NCI-H82 treated with DMSO at 0.1 percent for 48 hours (cell line): Measurements from ENCODE around the gene ITK.

Experiments
- DNase-seq: peaks from one replicate; lab custom pipeline; 2025; ENCODE audit not compliant: unreplicated experiment; lab: John Stamatoyannopoulos, UW

ITK gene

GRCh38 chr5:157245476-157245875 lies 64.8 kb downstream of the ITK start:
- no peak for DNase-seq

GRCh38 chr5:157245886-157246285 lies 65.2 kb downstream of the ITK start:
- DNase-seq = no peak

- DNase-seq = no peak
Observed at GRCh38 chr5:157247267-157247666, 66.6 kb downstream of the ITK start.

- DNase-seq = no peak
Observed at GRCh38 chr5:157248821-157249470, 68.3 kb downstream of the ITK start.

- DNase-seq = no peak
Observed at GRCh38 chr5:157252711-157253465, 72.2 kb downstream of the ITK start.

- no peak for DNase-seq
Observed at GRCh38 chr5:157253547-157253946, 72.9 kb downstream of the ITK start.

GRCh38 chr5:157258450-157258849 lies 77.8 kb downstream of the ITK start:
- DNase-seq = no peak

GRCh38 chr5:157259699-157260098 lies 79.1 kb downstream of the ITK start:
- DNase-seq = no peak

- no peak for DNase-seq
Observed at GRCh38 chr5:157263496-157264090, 83.0 kb downstream of the ITK start.

- DNase-seq = no peak
Observed at GRCh38 chr5:157265714-157266285, 85.2 kb downstream of the ITK start, which contains the start of gene CYFIP2. CYFIP2 (plus strand) TSS chr5:157266123; CDS start chr5:157285362, 19,239 bp downstream.

- no peak for DNase-seq
Observed at GRCh38 chr5:157266286-157267007, 85.8 kb downstream of the ITK start.

- no peak for DNase-seq
Observed at GRCh38 chr5:157267025-157267424, 86.4 kb downstream of the ITK start.

GRCh38 chr5:157267761-157268480 lies 87.3 kb downstream of the ITK start:
- DNase-seq = no peak

GRCh38 chr5:157269165-157269671 lies 88.6 kb downstream of the ITK start:
- DNase-seq = no peak

GRCh38 chr5:157269761-157270272 lies 89.2 kb downstream of the ITK start:
- no peak for DNase-seq

GRCh38 chr5:157270771-157271170 lies 90.1 kb downstream of the ITK start:
- DNase-seq = no peak

- DNase-seq = no peak
Observed at GRCh38 chr5:157271740-157272271, 91.2 kb downstream of the ITK start.

GRCh38 chr5:157273131-157273556 lies 92.5 kb downstream of the ITK start:
- no peak for DNase-seq

GRCh38 chr5:157275403-157275802 lies 94.8 kb downstream of the ITK start:
- DNase-seq = no peak
